PFSK-1 (cell line): Measurements from ENCODE around the gene SLC5A1.

Experiments used
- POLR2AphosphoS5 ChIP-seq: IDR thresholded peaks from 2 replicates; pipeline ENCODE4 v1.6.1; 2012; ENCODE audit warnings: low read depth, mild to moderate bottlenecking, control low read depth, low read length, moderate library complexity
- REST ChIP-seq, 2 experiments: IDR thresholded peaks; 2 replicates each; pipeline versions ENCODE4 v1.6.1 to v1.8.0; 2011 to 2012; ENCODE audit warnings: low read depth in 2 of 2, low read length in 2 of 2, control low read depth in 1 of 2, inconsistent platforms in 1 of 2, mild to moderate bottlenecking in 1 of 2, moderate library complexity in 1 of 2; ENCODE audit not compliant: insufficient read depth in 1 of 2
- SIN3A ChIP-seq: IDR thresholded peaks from 2 replicates; pipeline ENCODE4 v1.6.1; 2012; ENCODE audit warnings: mild to moderate bottlenecking, low read length, moderate library complexity, borderline replicate concordance; ENCODE audit not compliant: insufficient read depth

- TF ChIP-seq REST (IDR thresholded peaks at IDR 0.05; ENCODE audit: insufficient read depth in 1 of 2, low read depth in 2 of 2, low read length in 2 of 2) (no peak), POLR2AphosphoS5 (no peak), SIN3A (no peak)
Measured at GRCh38 chr22:32083814-32084213, 40.8 kb downstream of the SLC5A1 start.
